ENCODE data around the gene COQ9.
A peak's percentile ranks its signal among the peaks of the same experiment; 100 is the strongest.
"Not testable (repeated sequence)": the region's sequence is repeated elsewhere in the genome, so short reads cannot be mapped to it uniquely, and the experiment has no call there.

Gene COQ9

GRCh38 chr16:57447186-57447962 is at the start of gene COQ9, which contains the start of gene CIAPIN1:
TSS of gene COQ9 (plus strand) at chr16:57447479. CDS start at chr16:57447506, 27 bp downstream.
TSS of gene CIAPIN1 (minus strand) at chr16:57447385. CDS start at chr16:57440928, 6,457 bp downstream.
- DNase-seq (ENCODE audit: low read depth in 4 of 4, low spot score in 1 of 4), result peak; percentile 79 to 88 (median 85)

- DNase-seq (ENCODE audit: low read depth in 4 of 4, low spot score in 1 of 4), result not testable (repeated sequence)
Measured at GRCh38 chr16:57397493-57397892, 49.8 kb upstream of the COQ9 start.

- no peak for DNase-seq (ENCODE audit: low read depth in 4 of 4, low spot score in 1 of 4)
Measured at GRCh38 chr16:57401943-57402640, 45.2 kb upstream of the COQ9 start.

GRCh38 chr16:57403965-57404817 is 43.1 kb upstream of the COQ9 start, which contains the start of gene CCL17:
TSS of gene CCL17 (plus strand) at chr16:57404767. CDS start at chr16:57413933, 9,166 bp downstream.
- DNase-seq (ENCODE audit: low read depth in 4 of 4, low spot score in 1 of 4), result no peak

GRCh38 chr16:57405097-57405496 is 42.2 kb upstream of the COQ9 start:
- no peak for DNase-seq (ENCODE audit: low read depth in 4 of 4, low spot score in 1 of 4)

GRCh38 chr16:57406881-57407280 is 40.4 kb upstream of the COQ9 start:
- no peak for DNase-seq (ENCODE audit: low read depth in 4 of 4, low spot score in 1 of 4)

GRCh38 chr16:57407521-57408353 is 39.5 kb upstream of the COQ9 start:
- DNase-seq (ENCODE audit: low read depth in 4 of 4, low spot score in 1 of 4), result no peak

GRCh38 chr16:57409065-57409464 is 38.2 kb upstream of the COQ9 start:
- DNase-seq (ENCODE audit: low read depth in 4 of 4, low spot score in 1 of 4), result no peak

- no peak for DNase-seq (ENCODE audit: low read depth in 4 of 4, low spot score in 1 of 4)
Measured at GRCh38 chr16:57409870-57410587, 37.2 kb upstream of the COQ9 start.

- DNase-seq (ENCODE audit: low read depth in 4 of 4, low spot score in 1 of 4), result no peak
Measured at GRCh38 chr16:57411362-57411976, 35.8 kb upstream of the COQ9 start.

- no peak for DNase-seq (ENCODE audit: low read depth in 4 of 4, low spot score in 1 of 4)
Measured at GRCh38 chr16:57412584-57412983, 34.7 kb upstream of the COQ9 start.

GRCh38 chr16:57413301-57413730 is 34.0 kb upstream of the COQ9 start:
- no peak for DNase-seq (ENCODE audit: low read depth in 4 of 4, low spot score in 1 of 4)

GRCh38 chr16:57413733-57414132 is 33.5 kb upstream of the COQ9 start:
- DNase-seq (ENCODE audit: low read depth in 4 of 4, low spot score in 1 of 4), result no peak

GRCh38 chr16:57416084-57416483 is 31.2 kb upstream of the COQ9 start:
- no peak for DNase-seq (ENCODE audit: low read depth in 4 of 4, low spot score in 1 of 4)

- DNase-seq (ENCODE audit: low read depth in 4 of 4, low spot score in 1 of 4), result no peak
Measured at GRCh38 chr16:57419506-57419905, 27.8 kb upstream of the COQ9 start.

GRCh38 chr16:57422026-57422944 is 25.0 kb upstream of the COQ9 start:
- no peak for DNase-seq (ENCODE audit: low read depth in 4 of 4, low spot score in 1 of 4)

GRCh38 chr16:57423152-57423551 is 24.1 kb upstream of the COQ9 start:
- no peak for DNase-seq (ENCODE audit: low read depth in 4 of 4, low spot score in 1 of 4)

- no peak for DNase-seq (ENCODE audit: low read depth in 4 of 4, low spot score in 1 of 4)
Measured at GRCh38 chr16:57424583-57424982, 22.7 kb upstream of the COQ9 start.
